ENCODE measurements around the gene HMCN2. TPM values are rescaled to one million over a fixed set of nuclear protein-coding genes. Genes with fewer than 3 reads are reported as not detected.

Gene HMCN2
- total and polyA plus RNA-seq, 2 experiments from 2014 or later = 0.27 to 0.36 TPM

GRCh38 chr9:130283539-130284248, 18.1 kb downstream of the HMCN2 start:
- Histone ChIP-seq H3K27ac (no peak overlapping the region), H3K36me3 (no peaks in the 10 kb centered on the region), H3K27me3 (no peaks in the 10 kb centered on the region), H3K4me3 (no peak overlapping the region), H3K9me3 (ENCODE audit: low read depth) (no peaks in the 10 kb centered on the region), H3K4me1 (ENCODE audit: low read depth) (no peaks in the 10 kb centered on the region)
- no peak for TF ChIP-seq CTCF (IDR thresholded peaks at IDR 0.05; ENCODE audit: low read depth, low read length)
- DNase-seq (ENCODE audit: low read depth in 1 of 2, low spot score in 1 of 2) = no peak

DNA sequence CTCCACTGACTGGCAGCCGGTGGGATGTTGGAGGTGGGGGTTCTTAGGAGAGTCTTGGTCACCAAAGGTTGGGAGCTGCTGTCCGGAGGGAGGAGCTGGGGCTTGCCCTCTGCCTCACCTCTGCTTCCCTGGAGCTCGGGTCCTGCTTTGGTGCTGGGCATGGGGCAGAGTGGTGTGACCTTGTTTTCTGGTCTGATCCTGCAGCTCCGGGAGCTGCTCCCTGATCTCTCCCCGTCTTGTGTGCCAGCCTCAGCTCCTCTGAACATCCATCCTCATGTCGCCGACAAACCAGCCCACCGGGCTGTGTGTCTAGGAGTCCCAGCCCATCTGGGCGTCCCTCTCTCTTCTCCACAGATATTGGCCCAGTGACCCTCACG, 18.7 kb downstream of the HMCN2 start:
- Histone ChIP-seq H3K27ac (no peak overlapping the region), H3K9me3 (ENCODE audit: low read depth) (no peaks in the 10 kb centered on the region), H3K4me1 (ENCODE audit: low read depth) (no peaks in the 10 kb centered on the region), H3K36me3 (no peaks in the 10 kb centered on the region), H3K4me3 (no peak overlapping the region), H3K27me3 (no peaks in the 10 kb centered on the region)
- no peak for TF ChIP-seq CTCF (IDR thresholded peaks at IDR 0.05; ENCODE audit: low read depth, low read length)
- no peak for DNase-seq (ENCODE audit: low read depth in 1 of 2, low spot score in 1 of 2)

GRCh38 chr9:130284690-130285089, 19.1 kb downstream of the HMCN2 start:
- H3K9me3 ChIP-seq (ENCODE audit: low read depth) = no peaks in the 10 kb centered on the region
- TF ChIP-seq CTCF (IDR thresholded peaks at IDR 0.05; ENCODE audit: low read depth, low read length) = no peak

GRCh38 chr9:130285271-130285670, 19.7 kb downstream of the HMCN2 start:
- Histone ChIP-seq H3K4me1 (ENCODE audit: low read depth) (no peaks in the 10 kb centered on the region), H3K27me3 (no peaks in the 10 kb centered on the region)

More at GRCh38 chr9:130284690-130285089, 19.1 kb downstream of the HMCN2 start:
- no peak for DNase-seq (ENCODE audit: low read depth in 1 of 2, low spot score in 1 of 2)
- no peak overlapping the region for H3K4me3 ChIP-seq
- no peaks in the 10 kb centered on the region for H3K27me3 ChIP-seq
- no peaks in the 10 kb centered on the region for H3K4me1 ChIP-seq (ENCODE audit: low read depth)
- H3K36me3 ChIP-seq = no peaks in the 10 kb centered on the region
- H3K27ac ChIP-seq = no peak overlapping the region

GRCh38 chr9:130286072-130286770, 20.7 kb downstream of the HMCN2 start:
- no peak for DNase-seq (ENCODE audit: low read depth in 1 of 2, low spot score in 1 of 2)
- Histone ChIP-seq H3K27me3 (no peaks in the 10 kb centered on the region), H3K27ac (no peak overlapping the region), H3K4me1 (ENCODE audit: low read depth) (no peaks in the 10 kb centered on the region), H3K36me3 (no peaks in the 10 kb centered on the region), H3K4me3 (no peak overlapping the region), H3K9me3 (ENCODE audit: low read depth) (no peaks in the 10 kb centered on the region)
- no peak for TF ChIP-seq CTCF (IDR thresholded peaks at IDR 0.05; ENCODE audit: low read depth, low read length)

More at GRCh38 chr9:130285271-130285670, 19.7 kb downstream of the HMCN2 start:
- TF ChIP-seq CTCF (IDR thresholded peaks at IDR 0.05; ENCODE audit: low read depth, low read length) = no peak
- Histone ChIP-seq H3K9me3 (ENCODE audit: low read depth) (no peaks in the 10 kb centered on the region), H3K27ac (no peak overlapping the region), H3K36me3 (no peaks in the 10 kb centered on the region), H3K4me3 (no peak overlapping the region)
- no peak for DNase-seq (ENCODE audit: low read depth in 1 of 2, low spot score in 1 of 2)
